DND-41 (cell line): ENCODE data around the gene KDM6B.

Experiments
- CTCF ChIP-seq: IDR thresholded peaks from 2 replicates; pipeline ENCODE4 v1.5.1; 2012; ENCODE audit warnings: borderline replicate concordance, low read length, moderate library complexity, mild to moderate bottlenecking; ENCODE audit not compliant: poor library complexity, severe bottlenecking; ENCODE audit errors: extremely low read depth
- EZH2 ChIP-seq: IDR thresholded peaks from 3 replicates; pipeline ENCODE4 v1.6.1; 2012; ENCODE audit warnings: borderline replicate concordance, low read depth, mild to moderate bottlenecking, moderate library complexity, low read length, inconsistent platforms; ENCODE audit not compliant: severe bottlenecking

DNA sequence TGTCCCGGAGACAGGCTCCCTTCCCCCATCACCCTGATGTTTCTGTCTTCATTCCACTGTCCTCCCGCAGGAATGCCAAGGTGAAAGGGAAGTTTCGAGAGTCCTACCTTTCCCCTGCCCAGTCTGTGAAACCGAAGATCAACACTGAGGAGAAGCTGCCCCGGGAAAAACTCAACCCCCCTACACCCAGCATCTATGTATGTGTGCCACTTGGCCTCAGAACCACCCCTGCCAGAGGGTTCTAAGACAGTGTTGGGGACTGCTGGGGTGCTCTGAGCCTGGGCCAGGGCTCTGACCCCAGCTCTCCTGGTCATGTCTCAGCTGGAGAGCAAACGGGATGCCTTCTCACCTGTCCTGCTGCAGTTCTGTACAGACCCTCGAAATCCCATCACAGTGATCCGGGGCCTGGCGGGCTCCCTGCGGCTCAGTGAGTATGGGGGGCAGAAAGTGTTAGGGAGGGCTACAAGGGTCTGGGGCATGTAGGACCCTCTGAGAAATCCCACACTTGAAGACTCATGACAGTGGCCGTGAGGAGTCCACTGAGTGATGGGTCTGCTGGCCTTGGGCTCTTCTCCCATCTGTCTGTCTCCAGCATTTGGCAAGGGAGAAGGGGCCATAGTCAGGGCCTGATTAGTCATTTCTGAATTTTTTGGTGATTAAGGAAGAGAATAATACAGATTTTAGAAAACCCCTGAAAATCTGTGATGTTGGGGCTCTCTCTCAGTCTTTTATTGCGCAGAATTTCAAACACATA, 15.9 kb downstream of the KDM6B start:
- TF ChIP-seq CTCF (no peak), EZH2 (no peak)
